Activated B cell treated with CpG ODN at 0.5 μM for 24 hours (primary cell): Measurements from ENCODE around the gene COQ5. TPM values are rescaled to one million over a fixed set of nuclear protein-coding genes. Genes with fewer than 3 reads are reported as not detected.

Experiments used
- ATAC-seq: fragments of 200-7000 bp; cut with Tn5 transposase; one replicate; pipeline ENCODE4 v1.10.0; 2021; ENCODE audit warnings: low read depth, mild to moderate bottlenecking, moderate library complexity
- CTCF ChIA-PET: fragments of 350-600 bp; sonication (Branson Sonifier 250); formaldehyde crosslinking; loops from one replicate; lab custom pipeline; 2021; ENCODE audit warnings: antibody characterized with exemption; lab: Charles Lee
- POLR2A ChIA-PET: fragments of 350-600 bp; sonication (Branson Sonifier 250); formaldehyde crosslinking; loops from one replicate; lab custom pipeline; 2021; ENCODE audit warnings: antibody characterized with exemption; lab: Charles Lee
- DNase-seq: peaks from one replicate; pipeline ENCODE4 v3.0.0; 2022
- H3K27ac Mint-ChIP-seq: one replicate; pipeline ENCODE4 v1.8.0; 2020; ENCODE audit warnings: mixed read lengths
- H3K27me3 Mint-ChIP-seq: one replicate; pipeline ENCODE4 v1.8.0; 2021; ENCODE audit warnings: mixed read lengths
- H3K36me3 Mint-ChIP-seq: one replicate; pipeline ENCODE4 v1.8.0; 2021; ENCODE audit warnings: low read depth, mixed read lengths
- H3K4me1 Mint-ChIP-seq: one replicate; pipeline ENCODE4 v1.8.0; 2021; ENCODE audit warnings: mixed read lengths
- H3K4me3 Mint-ChIP-seq: one replicate; pipeline ENCODE4 v1.8.0; 2020; ENCODE audit warnings: mild to moderate bottlenecking, mixed read lengths
- H3K9me3 Mint-ChIP-seq: one replicate; pipeline ENCODE4 v1.8.0; 2020; ENCODE audit warnings: mixed read lengths
- intact Hi-C: fragments of 100-400 bp; cut with micrococcal nuclease; formaldehyde crosslinking; loops from one replicate; pipeline ENCODE4 v1.15.1; 2024
- total RNA-seq: library from RNA; stranded (reverse); gene quantifications from 2 replicates; pipeline ENCODE4 v1.2.3, GENCODE V29; 2022
- TF ChIP-seq, protein P1 (sequence below): fragments of 200-600 bp; IDR thresholded peaks from one replicate; pipeline ENCODE4 v1.8.0; 2022; ENCODE audit warnings: antibody characterized with exemption, mild to moderate bottlenecking

COQ5 gene
- total RNA-seq, 1 donor from 2014 or later, result 29.5 TPM

DNA sequence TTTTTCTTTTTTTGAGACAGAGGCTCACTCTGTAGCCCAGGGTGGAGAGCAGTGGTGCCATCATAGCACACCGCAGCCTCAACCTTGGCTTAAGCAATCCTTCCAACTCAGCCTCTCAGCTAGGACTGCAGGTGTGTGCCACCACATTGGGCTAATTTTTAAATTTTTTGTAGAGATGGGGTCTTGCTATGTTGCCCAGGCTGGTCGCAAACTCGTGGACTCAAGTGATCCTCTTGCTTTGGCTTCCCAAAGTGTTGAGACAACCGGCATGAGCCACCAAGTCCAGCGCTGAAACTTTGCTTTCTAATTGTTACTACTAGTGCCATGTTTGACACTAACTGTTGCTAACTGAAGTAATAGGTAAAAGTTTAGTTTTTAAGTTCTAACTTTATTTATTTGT lies 13.2 kb upstream of the COQ5 start:
- H3K9me3 Mint-ChIP-seq, result no peaks in the 10 kb centered on the region
- no peaks in the 10 kb centered on the region for H3K27me3 Mint-ChIP-seq
- peaks cover 46% of the 10 kb centered on the region for H3K36me3 Mint-ChIP-seq
- H3K4me3 Mint-ChIP-seq, result no peak overlapping the region
- no peak for DNase-seq
- ChIA-PET POLR2A (no interaction called here), CTCF (no interaction called here)
- TF ChIP-seq, protein P1, sequence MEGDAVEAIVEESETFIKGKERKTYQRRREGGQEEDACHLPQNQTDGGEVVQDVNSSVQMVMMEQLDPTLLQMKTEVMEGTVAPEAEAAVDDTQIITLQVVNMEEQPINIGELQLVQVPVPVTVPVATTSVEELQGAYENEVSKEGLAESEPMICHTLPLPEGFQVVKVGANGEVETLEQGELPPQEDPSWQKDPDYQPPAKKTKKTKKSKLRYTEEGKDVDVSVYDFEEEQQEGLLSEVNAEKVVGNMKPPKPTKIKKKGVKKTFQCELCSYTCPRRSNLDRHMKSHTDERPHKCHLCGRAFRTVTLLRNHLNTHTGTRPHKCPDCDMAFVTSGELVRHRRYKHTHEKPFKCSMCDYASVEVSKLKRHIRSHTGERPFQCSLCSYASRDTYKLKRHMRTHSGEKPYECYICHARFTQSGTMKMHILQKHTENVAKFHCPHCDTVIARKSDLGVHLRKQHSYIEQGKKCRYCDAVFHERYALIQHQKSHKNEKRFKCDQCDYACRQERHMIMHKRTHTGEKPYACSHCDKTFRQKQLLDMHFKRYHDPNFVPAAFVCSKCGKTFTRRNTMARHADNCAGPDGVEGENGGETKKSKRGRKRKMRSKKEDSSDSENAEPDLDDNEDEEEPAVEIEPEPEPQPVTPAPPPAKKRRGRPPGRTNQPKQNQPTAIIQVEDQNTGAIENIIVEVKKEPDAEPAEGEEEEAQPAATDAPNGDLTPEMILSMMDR, result no peak
- no peak for ATAC-seq
- H3K4me1 Mint-ChIP-seq, result peaks cover 40% of the 10 kb centered on the region
- intact Hi-C loops, result no loop called here
- no peak overlapping the region for H3K27ac Mint-ChIP-seq

DNA sequence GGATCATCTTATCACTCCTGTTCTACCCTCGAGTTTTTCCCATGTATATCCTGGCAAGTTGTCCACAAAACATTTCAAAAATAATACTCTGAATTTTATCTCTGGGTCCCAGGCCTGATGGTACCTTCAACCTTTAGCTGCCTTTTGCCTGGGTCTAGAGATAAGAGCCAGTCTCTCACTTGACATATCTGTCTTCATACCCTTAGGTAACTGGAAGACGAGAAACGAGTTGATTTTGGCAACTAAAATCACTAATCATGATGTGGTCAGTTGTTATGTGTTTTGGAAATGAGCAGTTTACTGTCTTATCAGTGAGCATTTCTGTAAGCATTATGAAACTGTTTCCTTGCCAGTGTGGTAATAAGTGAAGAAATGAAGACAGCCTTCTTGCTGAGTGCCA lies 11.5 kb upstream of the COQ5 start:
- peaks cover 57% of the 10 kb centered on the region for H3K4me1 Mint-ChIP-seq
- H3K4me3 Mint-ChIP-seq, result no peak overlapping the region
- H3K27me3 Mint-ChIP-seq, result no peaks in the 10 kb centered on the region
- DNase-seq (no peak), ATAC-seq (no peak)
- POLR2A ChIA-PET, result interaction anchor here (0.5 kb wide), 1 partner anchor 589 kb away, joined by 4 read pairs; no protein-coding TSS in a partner anchor
- H3K36me3 Mint-ChIP-seq, result peaks cover 48% of the 10 kb centered on the region
- CTCF ChIA-PET, result no interaction called here
- H3K27ac Mint-ChIP-seq, result no peak overlapping the region
- no peaks in the 10 kb centered on the region for H3K9me3 Mint-ChIP-seq
- intact Hi-C loops, result no loop called here
- TF ChIP-seq, protein P1, result no peak

DNA sequence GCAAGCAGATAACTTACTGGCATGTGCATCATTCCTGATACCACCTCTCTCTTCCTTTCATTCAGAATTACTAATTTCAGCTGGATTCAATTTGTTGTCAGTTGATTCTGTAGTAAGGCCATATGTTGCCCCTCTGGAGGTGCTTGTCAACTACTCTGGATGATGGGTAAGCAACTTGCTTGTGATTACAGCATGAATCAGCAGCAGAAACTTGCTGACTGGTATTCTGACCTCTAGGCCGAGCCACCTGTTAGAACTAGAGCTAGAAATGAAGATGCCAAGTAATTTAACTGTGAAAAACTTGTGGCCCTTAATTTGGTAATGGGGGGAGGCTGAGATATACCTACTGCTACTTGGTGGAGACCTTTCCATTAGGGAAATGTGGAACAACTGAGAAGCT lies 10.3 kb upstream of the COQ5 start:
- ChIA-PET POLR2A (interaction anchor here (1.8 kb wide), 1 partner anchor 11 kb away, joined by 6 read pairs; the partner anchor contains the start of gene COQ5), CTCF (interaction anchor here (0.5 to 1.2 kb wide), 3 partner anchors 10 to 85 kb away, joined by 3 to 4 read pairs (median 3); partner anchors contain the start of gene COQ5)
- Mint-ChIP-seq H3K36me3 (peaks cover 51% of the 10 kb centered on the region), H3K9me3 (no peaks in the 10 kb centered on the region), H3K27me3 (no peaks in the 10 kb centered on the region), H3K4me3 (no peak overlapping the region), H3K27ac (no peak overlapping the region), H3K4me1 (peaks cover 62% of the 10 kb centered on the region)
- no peak for DNase-seq
- intact Hi-C loops, result no loop called here
- TF ChIP-seq, protein P1, result no peak
- no peak for ATAC-seq

DNA sequence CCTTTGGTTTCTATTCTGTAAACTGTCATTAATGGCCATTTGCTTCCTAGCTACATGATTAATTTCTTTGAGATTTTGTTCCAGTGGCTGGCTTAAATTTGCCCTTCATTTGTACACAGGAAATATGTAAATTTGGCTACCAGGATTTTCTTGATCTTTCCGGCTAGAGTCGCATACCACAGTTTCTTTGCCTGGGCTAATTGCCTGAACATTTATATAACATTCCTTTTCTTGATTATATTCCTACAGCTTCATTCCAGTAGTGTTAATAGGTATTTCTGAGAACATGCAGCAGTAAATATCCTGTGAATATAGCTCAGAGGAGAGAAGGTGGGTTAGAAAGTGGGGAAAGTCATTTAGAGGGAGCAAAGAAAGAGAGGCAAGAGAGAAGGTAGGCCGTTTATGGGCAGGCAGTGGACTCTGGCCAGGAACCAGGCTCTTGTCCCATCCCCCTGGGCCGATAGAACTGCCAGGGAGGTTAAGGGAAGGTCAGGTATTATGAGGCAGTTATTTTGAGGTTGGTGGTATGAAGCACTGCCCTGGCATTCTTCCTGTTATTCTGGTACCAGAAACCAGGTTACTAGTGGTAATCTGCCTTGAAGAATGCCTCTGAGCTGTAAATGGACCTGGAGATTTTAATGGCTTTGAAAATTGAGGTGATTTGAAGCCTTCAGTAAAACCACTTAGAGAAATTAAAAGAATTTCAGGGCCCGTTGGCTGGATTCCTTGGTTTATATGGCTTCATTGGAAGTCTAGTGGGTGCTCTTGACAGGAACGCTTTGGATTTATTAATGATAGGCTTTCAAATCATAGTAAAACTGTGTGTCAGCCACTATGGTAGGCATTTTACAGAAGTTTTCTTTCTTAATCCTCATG lies 9.6 kb upstream of the COQ5 start:
- Mint-ChIP-seq H3K36me3 (peaks cover 50% of the 10 kb centered on the region), H3K9me3 (no peaks in the 10 kb centered on the region)
- POLR2A ChIA-PET, result interaction anchor here (1.6 to 1.8 kb wide), 2 partner anchors 10 to 246 kb away, joined by 4 to 6 read pairs; partner anchors contain the start of genes COQ5 and RNU4-2

More for the DNA sequence above, 9.6 kb upstream of the COQ5 start:
- no peak for DNase-seq
- Mint-ChIP-seq H3K4me1 (peaks cover 67% of the 10 kb centered on the region), H3K27ac (peak overlapping the region; percentile 77), H3K4me3 (peak overlapping the region; percentile 64), H3K27me3 (no peaks in the 10 kb centered on the region)
- intact Hi-C loops, result no loop called here
- no peak for ATAC-seq
- TF ChIP-seq, protein P1, result no peak
- CTCF ChIA-PET, result interaction anchor here (0.8 to 1.2 kb wide), 3 partner anchors 42 to 84 kb away, joined by 3 to 4 read pairs (median 3); partner anchors contain the start of gene POP5
